Mucosa of rectum (tissue), 2 donors: ENCODE results near the gene PDE4D.
A peak's percentile ranks its signal among the peaks of the same experiment; 100 is the strongest.
"Not testable (repeated sequence)": the region's sequence is repeated elsewhere in the genome, so short reads cannot be mapped to it uniquely, and the experiment has no call there.

Experiments used
- H3K27ac ChIP-seq, 2 donors: one replicate each; pipeline ENCODE4 v1.7.0; 2013; ENCODE audit warnings: inconsistent platforms in 2 of 2, low read depth in 2 of 2, low read length in 2 of 2
- H3K27me3 ChIP-seq, 2 donors: one replicate each; pipeline ENCODE4 v1.7.0; 2013; ENCODE audit warnings: low read length in 2 of 2; ENCODE audit not compliant: control insufficient read depth in 2 of 2, insufficient read depth in 2 of 2
- H3K36me3 ChIP-seq, 2 donors: one replicate each; pipeline ENCODE4 v1.7.0; 2013; ENCODE audit warnings: low read length in 2 of 2; ENCODE audit not compliant: control insufficient read depth in 2 of 2, insufficient read depth in 2 of 2
- H3K4me1 ChIP-seq, 2 donors: one replicate each; pipeline ENCODE4 v1.7.0; 2013; ENCODE audit warnings: low read length in 2 of 2, mild to moderate bottlenecking in 1 of 2; ENCODE audit not compliant: control insufficient read depth in 2 of 2, insufficient read depth in 2 of 2
- H3K4me3 ChIP-seq, 2 donors: one replicate each; pipeline ENCODE4 v1.7.0; 2013; ENCODE audit warnings: low read length in 2 of 2
- H3K9ac ChIP-seq, 2 donors: one replicate each; pipeline ENCODE4 v1.7.0; 2013; ENCODE audit warnings: low read length in 2 of 2, low read depth in 1 of 2, mild to moderate bottlenecking in 1 of 2
- H3K9me3 ChIP-seq, 2 donors: one replicate each; pipeline ENCODE4 v1.7.0; 2013; ENCODE audit warnings: low read length in 2 of 2; ENCODE audit not compliant: control insufficient read depth in 2 of 2
- donor health status: healthy.
- donor health status: Normal muscosa, but diverticular disease.

Gene PDE4D

GRCh38 chr5:59678943-59679342 is 214.6 kb downstream of the PDE4D start:
- Histone ChIP-seq H3K4me1 (no peaks in the 10 kb centered on the region), H3K36me3 (no peaks in the 10 kb centered on the region), H3K27ac (no peak overlapping the region), H3K4me3 (no peak overlapping the region), H3K9ac (no peak overlapping the region), H3K9me3 (no peaks in the 10 kb centered on the region), H3K27me3 (no peaks in the 10 kb centered on the region)

GRCh38 chr5:59674763-59675162 is 218.8 kb downstream of the PDE4D start:
- Histone ChIP-seq H3K27me3 (no peaks in the 10 kb centered on the region), H3K36me3 (no peaks in the 10 kb centered on the region), H3K4me1 (no peaks in the 10 kb centered on the region), H3K4me3 (no peak overlapping the region), H3K9ac (no peak overlapping the region), H3K27ac (no peak overlapping the region), H3K9me3 (no peaks in the 10 kb centered on the region)

- no peak overlapping the region for H3K4me3 ChIP-seq
- H3K27ac ChIP-seq, result no peak overlapping the region
- no peaks in the 10 kb centered on the region for H3K27me3 ChIP-seq
- no peaks in the 10 kb centered on the region for H3K4me1 ChIP-seq
- no peaks in the 10 kb centered on the region for H3K9me3 ChIP-seq
- no peaks in the 10 kb centered on the region for H3K36me3 ChIP-seq
- H3K9ac ChIP-seq, result no peak overlapping the region
Measured at GRCh38 chr5:59673438-59674058, 220.0 kb downstream of the PDE4D start.

GRCh38 chr5:59666440-59667068 is 227.0 kb downstream of the PDE4D start:
- Histone ChIP-seq H3K4me3 (no peak overlapping the region), H3K9ac (no peak overlapping the region), H3K9me3 (no peaks in the 10 kb centered on the region), H3K36me3 (no peaks in the 10 kb centered on the region), H3K27me3 (no peaks in the 10 kb centered on the region), H3K4me1 (peaks cover 3 to 5% of the 10 kb centered on the region in 2 donors), H3K27ac (no peak overlapping the region)

GRCh38 chr5:59665832-59666203 is 227.7 kb downstream of the PDE4D start:
- H3K27ac ChIP-seq, H3K4me1 ChIP-seq, H3K9ac ChIP-seq, H3K27me3 ChIP-seq, H3K36me3 ChIP-seq, H3K4me3 ChIP-seq, H3K9me3 ChIP-seq: not testable (repeated sequence)

- Histone ChIP-seq H3K27ac (no peak overlapping the region), H3K27me3 (no peaks in the 10 kb centered on the region), H3K4me3 (no peak overlapping the region), H3K36me3 (no peaks in the 10 kb centered on the region), H3K4me1 (peaks cover 5 to 7% of the 10 kb centered on the region in 2 donors), H3K9me3 (no peaks in the 10 kb centered on the region), H3K9ac (no peak overlapping the region)
Measured at GRCh38 chr5:59665086-59665831, 228.3 kb downstream of the PDE4D start.

GRCh38 chr5:59661954-59662615 is 231.4 kb downstream of the PDE4D start:
- Histone ChIP-seq H3K27ac (peak overlapping the region in 1 of 2 donors; percentile 7), H3K9ac (no peak overlapping the region), H3K36me3 (no peaks in the 10 kb centered on the region), H3K4me3 (peak overlapping the region in 1 of 2 donors; percentile 1), H3K9me3 (no peaks in the 10 kb centered on the region), H3K27me3 (no peaks in the 10 kb centered on the region), H3K4me1 (peaks cover 8 to 10% of the 10 kb centered on the region in 2 donors)

GRCh38 chr5:59661311-59661710 is 232.2 kb downstream of the PDE4D start:
- H3K4me1 ChIP-seq, result peaks cover 8 to 10% of the 10 kb centered on the region in 2 donors

GRCh38 chr5:59660737-59661136 is 232.8 kb downstream of the PDE4D start:
- no peak overlapping the region for H3K27ac ChIP-seq
- peaks cover 10 to 11% of the 10 kb centered on the region in 2 donors for H3K4me1 ChIP-seq
- H3K4me3 ChIP-seq, result no peak overlapping the region
- H3K9me3 ChIP-seq, result no peaks in the 10 kb centered on the region
- no peaks in the 10 kb centered on the region for H3K36me3 ChIP-seq
- no peaks in the 10 kb centered on the region for H3K27me3 ChIP-seq
- no peak overlapping the region for H3K9ac ChIP-seq

More at GRCh38 chr5:59661311-59661710, 232.2 kb downstream of the PDE4D start:
- H3K9me3 ChIP-seq, result no peaks in the 10 kb centered on the region
- H3K36me3 ChIP-seq, result no peaks in the 10 kb centered on the region
- no peaks in the 10 kb centered on the region for H3K27me3 ChIP-seq
- no peak overlapping the region for H3K4me3 ChIP-seq
- H3K27ac ChIP-seq, result no peak overlapping the region
- H3K9ac ChIP-seq, result no peak overlapping the region
